Astrocyte of the spinal cord (primary cell): ENCODE results near the gene TRIM27.
A peak's percentile ranks its signal among the peaks of the same experiment; 100 is the strongest.
"Not testable (repeated sequence)": the region's sequence is repeated elsewhere in the genome, so short reads cannot be mapped to it uniquely, and the experiment has no call there.

ENCODE experiments used
- DNase-seq: peaks from one replicate; pipeline ENCODE4 v3.0.0; 2011; ENCODE audit warnings: low read depth, low spot score
- H3K4me3 ChIP-seq: 2 replicates; pipeline ENCODE4 v1.5.1; 2011; ENCODE audit warnings: low read depth, mild to moderate bottlenecking, low read length, moderate library complexity
- in situ Hi-C: cut with HindIII; loops from 2 replicates; pipeline ENCODE4 v1.10.0; 2017; ENCODE audit warnings: low sequenced_read_pairs
- TF ChIP-seq, protein P1 (sequence below): IDR thresholded peaks from 2 replicates; pipeline ENCODE4 v1.5.1; 2012; ENCODE audit warnings: low read depth, mild to moderate bottlenecking, low read length, inconsistent platforms

TRIM27 gene

DNA sequence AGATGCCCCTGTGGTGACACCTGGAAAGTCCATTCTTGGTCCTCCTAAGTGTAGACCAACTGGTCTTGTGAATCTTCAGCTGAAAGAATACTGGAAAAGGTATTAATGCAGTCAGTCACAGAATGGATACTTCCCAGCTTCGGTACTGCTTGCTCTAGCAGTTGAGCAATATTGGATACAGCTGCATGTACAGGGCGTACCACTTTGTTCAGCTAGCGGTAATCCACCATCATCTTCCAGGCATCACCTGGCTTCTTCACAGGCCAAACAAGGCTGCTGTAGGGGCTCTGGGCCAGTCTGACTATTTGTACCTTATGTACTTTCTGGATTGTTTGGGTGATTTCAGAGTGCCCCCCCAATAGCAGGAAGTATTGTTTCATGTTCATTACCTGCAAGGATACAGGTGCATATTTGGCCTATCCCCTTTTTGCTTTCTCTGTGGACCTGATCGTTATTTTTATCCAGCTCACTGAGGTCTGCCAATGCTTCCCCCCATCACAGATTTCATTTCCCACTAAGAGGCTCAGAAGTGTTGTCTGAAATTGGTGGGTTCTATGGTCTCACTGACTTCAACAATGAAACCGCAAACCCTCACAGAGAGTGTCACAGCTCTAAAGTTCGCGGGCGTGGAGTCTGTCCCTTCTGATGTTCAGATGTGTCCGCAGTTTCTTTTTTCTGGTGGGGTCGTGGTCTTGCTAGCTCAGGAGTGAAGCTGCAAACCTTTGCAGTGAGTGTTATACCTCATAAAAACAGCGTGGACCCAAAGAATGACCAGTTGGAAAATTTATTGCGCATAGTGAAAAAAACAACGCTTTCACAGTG, 52.2 kb downstream of the TRIM27 start:
- in situ Hi-C loops = no loop called here
- TF ChIP-seq, protein P1, sequence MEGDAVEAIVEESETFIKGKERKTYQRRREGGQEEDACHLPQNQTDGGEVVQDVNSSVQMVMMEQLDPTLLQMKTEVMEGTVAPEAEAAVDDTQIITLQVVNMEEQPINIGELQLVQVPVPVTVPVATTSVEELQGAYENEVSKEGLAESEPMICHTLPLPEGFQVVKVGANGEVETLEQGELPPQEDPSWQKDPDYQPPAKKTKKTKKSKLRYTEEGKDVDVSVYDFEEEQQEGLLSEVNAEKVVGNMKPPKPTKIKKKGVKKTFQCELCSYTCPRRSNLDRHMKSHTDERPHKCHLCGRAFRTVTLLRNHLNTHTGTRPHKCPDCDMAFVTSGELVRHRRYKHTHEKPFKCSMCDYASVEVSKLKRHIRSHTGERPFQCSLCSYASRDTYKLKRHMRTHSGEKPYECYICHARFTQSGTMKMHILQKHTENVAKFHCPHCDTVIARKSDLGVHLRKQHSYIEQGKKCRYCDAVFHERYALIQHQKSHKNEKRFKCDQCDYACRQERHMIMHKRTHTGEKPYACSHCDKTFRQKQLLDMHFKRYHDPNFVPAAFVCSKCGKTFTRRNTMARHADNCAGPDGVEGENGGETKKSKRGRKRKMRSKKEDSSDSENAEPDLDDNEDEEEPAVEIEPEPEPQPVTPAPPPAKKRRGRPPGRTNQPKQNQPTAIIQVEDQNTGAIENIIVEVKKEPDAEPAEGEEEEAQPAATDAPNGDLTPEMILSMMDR = no peak
- no peak overlapping the region for H3K4me3 ChIP-seq
- no peak for DNase-seq

- DNase-seq = no peak
- TF ChIP-seq, protein P1 = no peak
- no peak overlapping the region for H3K4me3 ChIP-seq
- in situ Hi-C loops = no loop called here
Measured at GRCh38 chr6:28868873-28869272, 54.9 kb downstream of the TRIM27 start.

DNA sequence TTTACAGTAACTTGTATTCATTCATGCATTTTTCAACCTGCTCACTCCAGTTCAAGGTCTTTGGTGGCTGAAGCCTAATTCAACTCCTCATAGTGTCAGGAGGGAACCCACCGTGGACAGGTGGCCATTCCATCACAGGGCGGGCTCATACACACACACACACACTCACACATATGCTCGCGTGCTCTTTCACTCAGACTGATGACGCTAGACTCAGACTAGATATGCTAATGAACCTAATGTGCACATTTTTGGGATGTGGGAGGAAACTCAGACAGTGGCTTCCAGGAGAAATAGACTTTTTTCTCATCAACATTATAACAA, 56.7 kb downstream of the TRIM27 start:
- no peak for DNase-seq
- in situ Hi-C loops = no loop called here
- H3K4me3 ChIP-seq = peak overlapping the region; percentile 54
- TF ChIP-seq, protein P1 = no peak

- in situ Hi-C loops = not testable (repeated sequence)
- H3K4me3 ChIP-seq = peak overlapping the region; percentile 54
- peak; percentile 46 for DNase-seq
Measured at GRCh38 chr6:28866205-28867085, 57.3 kb downstream of the TRIM27 start.

GRCh38 chr6:28865401-28866204, 58.2 kb downstream of the TRIM27 start:
- in situ Hi-C loops = no loop called here
- H3K4me3 ChIP-seq = no peak overlapping the region
- DNase-seq = no peak
- TF ChIP-seq, protein P1 = no peak

DNA sequence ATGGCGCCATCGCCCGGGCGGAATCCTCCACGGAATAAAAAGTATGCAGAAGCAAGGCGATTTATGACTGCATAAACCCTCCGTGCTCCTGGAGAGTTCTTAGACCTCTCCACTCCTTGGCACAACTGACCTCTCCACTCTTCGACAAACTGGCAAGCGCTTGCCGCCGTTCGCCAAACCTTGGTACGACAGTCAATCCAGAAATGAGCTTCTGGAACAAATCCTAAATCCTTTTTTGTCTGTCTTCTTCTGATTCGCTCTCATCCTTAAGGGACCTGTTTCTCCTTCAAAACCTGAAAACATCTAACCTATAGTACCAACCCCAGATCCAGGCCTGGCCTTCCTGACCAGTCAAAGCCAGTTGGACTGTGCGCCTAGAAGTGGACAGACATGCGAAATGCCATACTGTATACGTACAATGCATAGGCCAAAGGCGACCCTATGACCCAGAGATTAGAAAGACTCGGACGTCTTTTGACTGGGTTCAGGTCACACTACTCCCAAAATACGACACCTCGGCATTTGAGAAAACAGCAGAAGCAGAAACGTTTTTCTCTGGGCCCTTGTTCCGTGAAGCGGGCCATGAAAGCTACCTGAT, 59.4 kb downstream of the TRIM27 start:
- in situ Hi-C loops = no loop called here
- DNase-seq = no peak
- peak overlapping the region; percentile 60 for H3K4me3 ChIP-seq
- TF ChIP-seq, protein P1 = no peak
